PC-9 (cell line): ENCODE results near the gene EFHC1. TPM values are rescaled to one million over a fixed set of nuclear protein-coding genes. Genes with fewer than 3 reads are reported as not detected.

Experiments
- BruUV-seq: library from RNA; stranded (reverse); fragments of 400-500 nt; replicated peaks from 2 replicates; lab custom pipeline; 2021; lab: Mats Ljungman, UMichigan
- CTCF ChIA-PET: fragments of 300-600 bp; sonication (Branson Sonifier 250); formaldehyde crosslinking; loops from one replicate; lab custom pipeline; 2022; ENCODE audit warnings: antibody characterized with exemption; lab: Charles Lee
- POLR2A ChIA-PET: fragments of 300-600 bp; sonication (Branson Sonifier 250); formaldehyde crosslinking; loops from one replicate; lab custom pipeline; 2022; ENCODE audit warnings: antibody characterized with exemption; ENCODE audit not compliant: unreplicated experiment; lab: Charles Lee
- DNase-seq, 2 experiments: peaks; one replicate each; pipeline versions ENCODE4 v3.0.0 to v3.0.0-alpha.2; 2015 to 2022; ENCODE audit warnings: mixed read lengths in 1 of 2
- H2AFZ ChIP-seq: fragments of 200-600 bp; sonication (generic); 2 replicates; pipeline ENCODE4 v1.8.1; 2017; ENCODE audit warnings: antibody characterized with exemption
- H3F3A ChIP-seq: fragments of 200-600 bp; sonication (generic); 2 replicates; pipeline ENCODE4 v1.8.1; 2017; ENCODE audit warnings: antibody characterized with exemption, mild to moderate bottlenecking, low read depth; ENCODE audit not compliant: insufficient read depth
- H3K27ac ChIP-seq: fragments of 200-600 bp; sonication (generic); 2 replicates; pipeline ENCODE4 v1.6.1; 2016; ENCODE audit warnings: mixed run types
- H3K27me3 ChIP-seq: fragments of 200-600 bp; sonication (generic); 2 replicates; pipeline ENCODE4 v1.6.1; 2016; ENCODE audit warnings: low read depth, mixed run types; ENCODE audit not compliant: insufficient read depth
- H3K36me3 ChIP-seq: fragments of 200-600 bp; sonication (generic); 2 replicates; pipeline ENCODE4 v1.6.1; 2016; ENCODE audit warnings: low read depth, mixed run types
- H3K4me1 ChIP-seq: fragments of 200-600 bp; sonication (generic); replicated peaks from 2 replicates; pipeline ENCODE4 v1.6.1; 2016; ENCODE audit warnings: mixed run types; ENCODE audit not compliant: insufficient read depth
- H3K4me2 ChIP-seq: fragments of 200-600 bp; sonication (generic); 2 replicates; pipeline ENCODE4 v1.6.1; 2017; ENCODE audit warnings: mixed run types
- H3K4me3 ChIP-seq: fragments of 200-600 bp; sonication (generic); 2 replicates; pipeline ENCODE4 v1.6.1; 2016; ENCODE audit warnings: mixed run types
- H3K79me2 ChIP-seq: fragments of 200-600 bp; sonication (generic); 2 replicates; pipeline ENCODE4 v1.6.1; 2017; ENCODE audit warnings: low read depth, mixed run types
- H3K9me2 ChIP-seq: fragments of 200-600 bp; sonication (generic); 2 replicates; pipeline ENCODE4 v1.8.1; 2017; ENCODE audit warnings: mild to moderate bottlenecking; ENCODE audit not compliant: insufficient read depth
- H3K9me3 ChIP-seq: fragments of 200-600 bp; sonication (generic); 2 replicates; pipeline ENCODE4 v1.8.1; 2016; ENCODE audit warnings: low read depth; ENCODE audit not compliant: insufficient read depth
- H4K20me1 ChIP-seq: fragments of 200-600 bp; sonication (generic); 2 replicates; pipeline ENCODE4 v1.8.1; 2017; ENCODE audit not compliant: insufficient read depth
- CTCF ChIP-seq: fragments of 200-600 bp; sonication (generic); conservative IDR thresholded peaks from 2 replicates; pipeline ENCODE4 v1.6.1; 2017; ENCODE audit warnings: mixed run types, antibody characterized with exemption, mild to moderate bottlenecking, moderate library complexity
- EZH2 ChIP-seq: fragments of 200-600 bp; sonication (generic); IDR thresholded peaks from 2 replicates; pipeline ENCODE4 v1.8.0; 2017; ENCODE audit warnings: antibody characterized with exemption, low read depth
- intact Hi-C: fragments of 100-400 bp; cut with micrococcal nuclease; formaldehyde crosslinking; loops from one replicate; pipeline ENCODE4 v1.10.0; 2022; ENCODE audit not compliant: unreplicated experiment
- total RNA-seq: library from RNA; stranded (reverse); gene quantifications from 2 replicates; pipeline ENCODE4 v1.2.3, GENCODE V29; 2021

EFHC1 gene
- total RNA-seq, 1 experiment from 2014 or later: 45.0 TPM

- no TSS peak for BruUV-seq
- Histone ChIP-seq H3K36me3 (no peaks in the 10 kb centered on the region), H4K20me1 (no peaks in the 10 kb centered on the region), H3F3A (peaks cover 8% of the 10 kb centered on the region), H3K4me1 (0 out of 2 replicates have a peak, but pooled peaks cover 7% of the 10 kb centered on the region), H3K4me2 (no peak overlapping the region), H2AFZ (no peak overlapping the region), H3K4me3 (no peak overlapping the region), H3K9me2 (no peaks in the 10 kb centered on the region), H3K27ac (no peak overlapping the region), H3K27me3 (no peaks in the 10 kb centered on the region), H3K79me2 (no peaks in the 10 kb centered on the region), H3K9me3 (no peaks in the 10 kb centered on the region)
- TF ChIP-seq EZH2: no peak
- no peak for TF ChIP-seq CTCF
- intact Hi-C loops: no loop called here
- DNase-seq: no peak
- ChIA-PET CTCF (no interaction called here), POLR2A (no interaction called here)
These were observed 63.5 kb downstream of the EFHC1 start for GRCh38 chr6:52483671-52484003.

- no peak overlapping the region for H2AFZ ChIP-seq
- no peaks in the 10 kb centered on the region for H3K9me3 ChIP-seq
- H3F3A ChIP-seq: no peaks in the 10 kb centered on the region
- no peak overlapping the region for H3K4me3 ChIP-seq
- TF ChIP-seq CTCF (no peak), EZH2 (no peak)
- intact Hi-C loops: no loop called here
- H3K36me3 ChIP-seq: no peaks in the 10 kb centered on the region
- H3K4me1 ChIP-seq: no peaks in the 10 kb centered on the region
- no TSS peak for BruUV-seq
- DNase-seq: no peak
- no peaks in the 10 kb centered on the region for H3K79me2 ChIP-seq
- no peak overlapping the region for H3K4me2 ChIP-seq
- ChIA-PET POLR2A (no interaction called here), CTCF (no interaction called here)
- H4K20me1 ChIP-seq: no peaks in the 10 kb centered on the region
- no peaks in the 10 kb centered on the region for H3K9me2 ChIP-seq
- H3K27ac ChIP-seq: no peak overlapping the region
- H3K27me3 ChIP-seq: no peaks in the 10 kb centered on the region
These were observed 69.7 kb downstream of the EFHC1 start for GRCh38 chr6:52489881-52490280.

GRCh38 chr6:52491203-52492069, 71.3 kb downstream of the EFHC1 start:
- intact Hi-C loops: no loop called here
- CTCF ChIA-PET: no interaction called here
- POLR2A ChIA-PET: no interaction called here
- no peaks in the 10 kb centered on the region for H3K4me1 ChIP-seq
- no peaks in the 10 kb centered on the region for H4K20me1 ChIP-seq
- no peak overlapping the region for H3K4me2 ChIP-seq
- no peak overlapping the region for H3K4me3 ChIP-seq
- no peak for TF ChIP-seq EZH2
- TF ChIP-seq CTCF: no peak
- DNase-seq: no peak
- H3K27ac ChIP-seq: no peak overlapping the region
- H3K27me3 ChIP-seq: no peaks in the 10 kb centered on the region
- no peaks in the 10 kb centered on the region for H3K79me2 ChIP-seq
- H3F3A ChIP-seq: no peaks in the 10 kb centered on the region
- no peaks in the 10 kb centered on the region for H3K9me2 ChIP-seq
- no TSS peak for BruUV-seq
- no peaks in the 10 kb centered on the region for H3K36me3 ChIP-seq
- H2AFZ ChIP-seq: no peak overlapping the region
- H3K9me3 ChIP-seq: no peaks in the 10 kb centered on the region
